AG10803 (cell line): ENCODE data around the gene EDIL3.

Source experiments
- DNase-seq: peaks from one replicate; pipeline ENCODE4 v3.0.0; 2010; ENCODE audit warnings: low read depth
- H3K4me3 ChIP-seq: 2 replicates; pipeline ENCODE4 v1.5.1; 2011; ENCODE audit warnings: mild to moderate bottlenecking, low read length, control low read depth
- CTCF ChIP-seq: conservative IDR thresholded peaks from 2 replicates; pipeline ENCODE4 v1.5.1; 2011; ENCODE audit warnings: mild to moderate bottlenecking, low read length, control low read depth, inconsistent platforms

The EDIL3 gene

GRCh38 chr5:83900306-83900705 is 484.4 kb downstream of the EDIL3 start:
- H3K4me3 ChIP-seq = no peak overlapping the region
- TF ChIP-seq CTCF = no peak
- peak; percentile 34 for DNase-seq

- DNase-seq = peak; percentile 80
- H3K4me3 ChIP-seq = no peak overlapping the region
- no peak for TF ChIP-seq CTCF
Observed at GRCh38 chr5:83899326-83899970, 485.2 kb downstream of the EDIL3 start.

GRCh38 chr5:83895860-83896259 is 488.8 kb downstream of the EDIL3 start:
- no peak for TF ChIP-seq CTCF
- H3K4me3 ChIP-seq = no peak overlapping the region
- DNase-seq = peak; percentile 65

- peak; percentile 11 for DNase-seq
- TF ChIP-seq CTCF = no peak
- no peak overlapping the region for H3K4me3 ChIP-seq
Observed at GRCh38 chr5:83891261-83891660, 493.4 kb downstream of the EDIL3 start.
